ENCODE measurements around the gene REPIN1. TPM values are rescaled to one million over a fixed set of nuclear protein-coding genes. Genes with fewer than 3 reads are reported as not detected.
A peak's percentile ranks its signal among the peaks of the same experiment; 100 is the strongest.

The REPIN1 gene
- total and polyA plus RNA-seq, 9 of the 15 experiments (the other 6 are each of a cell fraction or from before 2014, with no cell fraction given), result 8.1 to 283 (median 94.3) TPM

- Histone ChIP-seq H3K9me1 (ENCODE audit: control insufficient read depth, insufficient read depth, low read length) (no peaks in the 10 kb centered on the region), H4K20me1 (replicated peaks; ENCODE audit: control insufficient read depth, insufficient read depth, low read length) (no peaks in the 10 kb centered on the region), H3K9me3 (replicated peaks; ENCODE audit: control insufficient read depth, insufficient read depth, low read depth, low read length) (no peaks in the 10 kb centered on the region), H3K4me1 (replicated peaks in 1 of 2; ENCODE audit: control insufficient read depth in 2 of 2, insufficient read depth in 2 of 2, low read length in 2 of 2) (peaks cover 0 to 12% of the 10 kb centered on the region in 2 experiments; a peak in 2 of 5 replicates), H3K9ac (ENCODE audit: insufficient read depth in 1 of 2, low read depth in 2 of 2, low read length in 2 of 2) (no peak overlapping the region), H3K4me2 (ENCODE audit: insufficient read depth, low read length) (no peak overlapping the region), H3K27ac (ENCODE audit: extremely low read depth, low read depth, low read length) (no peak overlapping the region), H3K36me3 (ENCODE audit: control insufficient read depth, insufficient read depth, low read length) (peaks cover 53% of the 10 kb centered on the region), H3K79me2 (ENCODE audit: control insufficient read depth, insufficient read depth, low read length) (no peaks in the 10 kb centered on the region; the same call in 2 of the 3 replicates), H2AFZ (ENCODE audit: low read depth, low read length) (no peak overlapping the region), H3K4me3 (no peak overlapping the region), H3K27me3 (ENCODE audit: control insufficient read depth in 2 of 2, insufficient read depth in 2 of 2, low read length in 2 of 2) (no peaks in the 10 kb centered on the region)
- POLR2A ChIA-PET, result interaction anchor here (0.6 to 1.5 kb wide), 8 partner anchors 8 to 1013 kb away, joined by 3 to 8 read pairs (median 4); partner anchors contain the start of gene REPIN1
- in situ Hi-C loops (cut with MboI), result no loop called here
- ATAC-seq (no peak), FAIRE-seq (no peak), DNase-seq (ENCODE audit: extremely low read depth in 1 of 4, low spot score in 3 of 4) (no peak)
- CTCF ChIA-PET (ENCODE audit: low intra/inter-chr PET ratio), result no interaction called here
- no TSS peak for BruUV-seq (replicated peaks)
- intact Hi-C loops (cut with micrococcal nuclease), result no loop called here
- no peak for TF ChIP-seq SPI1 (IDR thresholded peaks at IDR 0.05; ENCODE audit: borderline replicate concordance, low read depth, low read length)
- TF ChIP-seq EP400 (IDR thresholded peaks at IDR 0.05), result no peak
- 84% methylated on average over 3 of the region's 3 CpGs for WGBS (ENCODE audit: insufficient coverage, low coverage, missing lambda C conversion rate)
These were observed 24.7 kb downstream of the REPIN1 start for GRCh38 chr7:150393325-150393724.

GRCh38 chr7:150396426-150396825 lies 27.8 kb downstream of the REPIN1 start:
- Histone ChIP-seq H3K9ac (ENCODE audit: insufficient read depth in 1 of 2, low read depth in 2 of 2, low read length in 2 of 2) (no peak overlapping the region), H3K9me1 (ENCODE audit: control insufficient read depth, insufficient read depth, low read length) (peaks cover 8% of the 10 kb centered on the region), H3K9me3 (replicated peaks; ENCODE audit: control insufficient read depth, insufficient read depth, low read depth, low read length) (no peaks in the 10 kb centered on the region), H3K4me2 (ENCODE audit: insufficient read depth, low read length) (no peak overlapping the region), H3K27ac (ENCODE audit: extremely low read depth, low read depth, low read length) (no peak overlapping the region), H2AFZ (ENCODE audit: low read depth, low read length) (no peak overlapping the region), H3K4me3 (no peak overlapping the region), H3K36me3 (ENCODE audit: control insufficient read depth, insufficient read depth, low read length) (peaks cover 38% of the 10 kb centered on the region), H3K4me1 (replicated peaks in 1 of 2; ENCODE audit: control insufficient read depth in 2 of 2, insufficient read depth in 2 of 2, low read length in 2 of 2) (peaks cover 25 to 34% of the 10 kb centered on the region in 2 experiments), H3K27me3 (ENCODE audit: control insufficient read depth in 2 of 2, insufficient read depth in 2 of 2, low read length in 2 of 2) (no peaks in the 10 kb centered on the region), H4K20me1 (replicated peaks; ENCODE audit: control insufficient read depth, insufficient read depth, low read length) (no peaks in the 10 kb centered on the region), H3K79me2 (ENCODE audit: control insufficient read depth, insufficient read depth, low read length) (no peaks in the 10 kb centered on the region; the same call in 2 of the 3 replicates)
- no peak for FAIRE-seq
- DNase-seq (ENCODE audit: extremely low read depth in 1 of 4, low spot score in 3 of 4), result no peak
- POLR2A ChIA-PET, result interaction anchor here (0.6 to 1.4 kb wide), 2 partner anchors 8 to 28 kb away, joined by 3 to 4 read pairs; partner anchors contain the start of gene REPIN1
- TF ChIP-seq SNIP1 (IDR thresholded peaks at IDR 0.05; ENCODE audit: low read depth) (no peak), ZNF133 (CRISPR knock-in tag; IDR thresholded peaks at IDR 0.05) (no peak), SAP30 (IDR thresholded peaks at IDR 0.05; ENCODE audit: borderline replicate concordance, insufficient read depth, low read depth, low read length, poor library complexity, severe bottlenecking) (no peak), ELF4 (CRISPR knock-in tag; IDR thresholded peaks at IDR 0.05) (no peak), MAX (CRISPR knock-in tag; IDR thresholded peaks at IDR 0.05) (0 out of 2 replicates have a peak, but pooled peaks have one; percentile 16), POLR2G (IDR thresholded peaks at IDR 0.05; ENCODE audit: low read depth, low read length) (0 out of 2 replicates have a peak, but pooled peaks have one; percentile 3), SIN3B (IDR thresholded peaks at IDR 0.05; ENCODE audit: low read depth) (no peak), NFYB (IDR thresholded peaks at IDR 0.05; ENCODE audit: extremely low read depth, insufficient read length) (no peak), ZNF57 (CRISPR knock-in tag; IDR thresholded peaks at IDR 0.05) (no peak), PTBP1 (IDR thresholded peaks at IDR 0.05; ENCODE audit: low read depth, low read length) (no peak)
- 93% methylated on average over 20 of the region's 20 CpGs for WGBS (ENCODE audit: insufficient coverage, low coverage, missing lambda C conversion rate)
- ATAC-seq, result no peak
- in situ Hi-C loops (cut with MboI), result no loop called here
- BruUV-seq (replicated peaks), result no TSS peak
- CTCF ChIA-PET (ENCODE audit: low intra/inter-chr PET ratio), result no interaction called here
- intact Hi-C loops (cut with micrococcal nuclease), result no loop called here

All from K562 (cell line).